SK-N-SH (cell line): ENCODE data around the gene PTMS. TPM values are rescaled to one million over a fixed set of nuclear protein-coding genes. Genes with fewer than 3 reads are reported as not detected.

ENCODE experiments used
- CTCF ChIA-PET: fragments of 300-600, 350-600 bp; formaldehyde crosslinking; extraction: SDS; loops from one replicate; lab custom pipeline; 2021; lab: Yijun Ruan, JAX
- POLR2A ChIA-PET: fragments of 350-600 bp; sonication (Branson Sonifier 250); formaldehyde crosslinking; extraction: SDS; loops from one replicate; lab custom pipeline; 2020; ENCODE audit warnings: antibody characterized with exemption, inconsistent platforms; lab: Yijun Ruan, JAX
- DNase-seq: peaks from one replicate; pipeline ENCODE4 v3.0.0; 2012
- H2AFZ ChIP-seq: fragments of 200-600 bp; sonication (generic); 2 replicates; pipeline ENCODE4 v1.8.1; 2016; ENCODE audit warnings: antibody characterized with exemption, mild to moderate bottlenecking, low read depth
- H3F3A ChIP-seq: fragments of 200-600 bp; sonication (generic); replicated peaks from 2 replicates; pipeline ENCODE3; 2016; ENCODE audit warnings: antibody characterized with exemption, mild to moderate bottlenecking; ENCODE audit not compliant: insufficient read depth
- H3K27ac ChIP-seq, 2 experiments: fragments of 200-500 bp in 1 of 2; fragments of 200-600 bp in 1 of 2; sonication (Bioruptor generic) in 1 of 2; sonication (generic), shearing (Covaris generic) in 1 of 2; 2 replicates each; pipeline versions ENCODE4 v1.5.1 to v1.6.1; 2014 to 2016; ENCODE audit warnings: low read depth in 2 of 2, inconsistent platforms in 1 of 2, low read length in 1 of 2, mild to moderate bottlenecking in 1 of 2, mixed read lengths in 1 of 2
- H3K27me3 ChIP-seq: fragments of 200-600 bp; sonication (generic), shearing (Covaris generic); 2 replicates; pipeline ENCODE4 v1.6.1; 2016; ENCODE audit warnings: mixed run types; ENCODE audit not compliant: insufficient read depth
- H3K36me3 ChIP-seq, 2 experiments: fragments of 200-500 bp in 1 of 2; fragments of 200-600 bp in 1 of 2; sonication (Bioruptor generic) in 1 of 2; sonication (generic) in 1 of 2; replicated peaks in 1 of 2; 2 replicates each; pipeline versions ENCODE3 to v1.5.1; 2014 to 2016; ENCODE audit warnings: low read length in 1 of 2, mild to moderate bottlenecking in 1 of 2; ENCODE audit not compliant: insufficient read depth in 2 of 2, control insufficient read depth in 1 of 2
- H3K4me1 ChIP-seq, 2 experiments: fragments of 200-500 bp in 1 of 2; fragments of 200-600 bp in 1 of 2; sonication (Bioruptor generic) in 1 of 2; sonication (generic), shearing (Covaris generic) in 1 of 2; 2 replicates each; pipeline versions ENCODE4 v1.5.1 to v1.6.1; 2014 to 2016; ENCODE audit warnings: low read depth in 1 of 2, low read length in 1 of 2, mixed run types in 1 of 2; ENCODE audit not compliant: insufficient read depth in 2 of 2, control insufficient read depth in 1 of 2
- H3K4me2 ChIP-seq: fragments of 200-600 bp; sonication (generic), shearing (Covaris generic); 2 replicates; pipeline ENCODE4 v1.6.1; 2017; ENCODE audit warnings: mixed run types
- H3K4me3 ChIP-seq, 2 experiments: fragments of 200-500 bp in 1 of 2; fragments of 200-600 bp in 1 of 2; sonication (Bioruptor generic) in 1 of 2; sonication (generic), shearing (Covaris generic) in 1 of 2; 2 replicates each; pipeline versions ENCODE4 v1.5.1 to v1.8.1; 2014 to 2016; ENCODE audit warnings: low read depth in 2 of 2, inconsistent platforms in 1 of 2, low read length in 1 of 2, mild to moderate bottlenecking in 1 of 2, mixed read lengths in 1 of 2, moderate library complexity in 1 of 2
- H3K79me2 ChIP-seq: fragments of 200-600 bp; sonication (generic); 2 replicates; pipeline ENCODE4 v1.8.1; 2017; ENCODE audit warnings: mild to moderate bottlenecking; ENCODE audit not compliant: insufficient read depth
- H3K9ac ChIP-seq: fragments of 200-600 bp; sonication (generic); 2 replicates; pipeline ENCODE4 v1.6.1; 2017; ENCODE audit warnings: mixed run types
- H3K9me2 ChIP-seq: fragments of 200-600 bp; sonication (generic); 2 replicates; pipeline ENCODE4 v1.6.1; 2017; ENCODE audit warnings: mixed run types
- H3K9me3 ChIP-seq: fragments of 200-600 bp; sonication (generic); 2 replicates; pipeline ENCODE4 v1.6.1; 2017; ENCODE audit warnings: mixed run types, mild to moderate bottlenecking, moderate library complexity
- H4K20me1 ChIP-seq: fragments of 200-600 bp; sonication (generic); 2 replicates; pipeline ENCODE4 v1.6.1; 2017; ENCODE audit warnings: mild to moderate bottlenecking, mixed run types; ENCODE audit not compliant: insufficient read depth
- CTCF ChIP-seq: fragments of 200-600 bp; sonication (generic); IDR thresholded peaks from 2 replicates; pipeline ENCODE4 v1.6.1; 2017; ENCODE audit warnings: antibody characterized with exemption, mild to moderate bottlenecking, moderate library complexity
- EP300 ChIP-seq, 2 experiments: IDR thresholded peaks; 2 replicates each; pipeline versions ENCODE4 v1.4.0 to v1.6.1; 2012; ENCODE audit warnings: borderline replicate concordance in 1 of 2, low read depth in 1 of 2, low read length in 1 of 2
- FOSL2 ChIP-seq: IDR thresholded peaks from 2 replicates; pipeline ENCODE4 v1.4.0; 2012; ENCODE audit warnings: low read depth, mild to moderate bottlenecking, moderate library complexity, borderline replicate concordance
- FOXJ3 ChIP-seq: sonication (generic); formaldehyde crosslinking; IDR thresholded peaks from 2 replicates; pipeline ENCODE4 v1.5.1; 2020; ENCODE audit warnings: mild to moderate bottlenecking, missing genetic modification reagents
- GATA2 ChIP-seq: sonication (generic); formaldehyde crosslinking; IDR thresholded peaks from 2 replicates; pipeline ENCODE4 v1.5.0; 2020; ENCODE audit warnings: mild to moderate bottlenecking, missing genetic modification reagents
- IRF3 ChIP-seq: fragments of 150-350 bp; IDR thresholded peaks from 2 replicates; pipeline ENCODE4 v1.6.1; 2016; ENCODE audit warnings: mild to moderate bottlenecking, low read depth, low read length
- MEF2A ChIP-seq: IDR thresholded peaks from 2 replicates; pipeline ENCODE4 v1.4.0; 2012; ENCODE audit warnings: low read depth, borderline replicate concordance
- MXI1 ChIP-seq: IDR thresholded peaks from 2 replicates; pipeline ENCODE4 v1.6.1; 2012; ENCODE audit warnings: mild to moderate bottlenecking, low read depth, low read length, improper control_type of control experiment
- PBX3 ChIP-seq: IDR thresholded peaks from 2 replicates; pipeline ENCODE4; 2012
- POLR2AphosphoS5 ChIP-seq: IDR thresholded peaks from 2 replicates; pipeline ENCODE4 v1.6.1; 2012; ENCODE audit warnings: low read depth, low read length
- RFX5 ChIP-seq: IDR thresholded peaks from 2 replicates; pipeline ENCODE4 v1.6.1; 2012; ENCODE audit warnings: mild to moderate bottlenecking, improper control_type of control experiment, low read length
- SMC3 ChIP-seq: IDR thresholded peaks from 2 replicates; pipeline ENCODE4 v1.6.1; 2012; ENCODE audit warnings: low read depth, low read length, improper control_type of control experiment
- TEAD4 ChIP-seq: IDR thresholded peaks from 2 replicates; pipeline ENCODE4 v1.4.0; 2012; ENCODE audit warnings: mild to moderate bottlenecking, borderline replicate concordance; ENCODE audit not compliant: insufficient read depth
- WGBS: methylation state at CpG from one replicate; pipeline ENCODE4 v1.1.6; 2017; ENCODE audit warnings: low lambda C conversion rate; 5-methylcytosine and 5-hydroxymethylcytosine counted together
- polyA plus RNA-seq, 3 experiments: library from polyadenylated mRNA; depleted of rRNA; stranded (reverse); fragments of >200 nt; gene quantifications; 2 replicates each; pipeline ENCODE4 v1.2.3, GENCODE V29; 2012
- TF ChIP-seq, protein P1 (sequence below): fragments of 150-350 bp; IDR thresholded peaks from 2 replicates; pipeline ENCODE4 v1.6.1; 2017; ENCODE audit warnings: antibody characterized with exemption, low read length, low read depth, borderline replicate concordance

PTMS gene
- polyA plus RNA-seq, 1 of the 3 experiments (the other 2 are of a cell fraction), result 661 TPM

- H3K27ac ChIP-seq, result no peak overlapping the region
- no peaks in the 10 kb centered on the region for H3K9me2 ChIP-seq
- H3K9ac ChIP-seq, result no peak overlapping the region
- H3K27me3 ChIP-seq, result no peaks in the 10 kb centered on the region
- H3F3A ChIP-seq, result peaks cover 16% of the 10 kb centered on the region
- peaks cover 9 to 10% of the 10 kb centered on the region in 2 experiments for H3K4me1 ChIP-seq
- peaks cover 34% of the 10 kb centered on the region for H3K79me2 ChIP-seq
- no peak overlapping the region for H2AFZ ChIP-seq
- no peak overlapping the region for H3K4me3 ChIP-seq
- ChIA-PET CTCF (interaction anchor here (12.7 kb wide), 1 partner anchor 23 kb away, joined by 343 read pairs; the partner anchor contains the start of genes LAG3 and PTMS), POLR2A (no interaction called here)
- DNase-seq, result no peak
- peaks cover 43 to 52% of the 10 kb centered on the region in 2 experiments for H3K36me3 ChIP-seq
- TF ChIP-seq CTCF (no peak), FOXJ3 (no peak), GATA2 (CRISPR knock-in tag) (no peak), MEF2A (no peak), SMC3 (no peak), TEAD4 (no peak), FOSL2 (no peak), IRF3 (no peak), RFX5 (no peak), POLR2AphosphoS5 (no peak), MXI1 (no peak), EP300 (IDR thresholded peaks at IDR 0.05; ENCODE audit: borderline replicate concordance in 1 of 2, low read depth in 1 of 2, low read length in 1 of 2) (no peak), PBX3 (no peak)
- TF ChIP-seq, protein P1, sequence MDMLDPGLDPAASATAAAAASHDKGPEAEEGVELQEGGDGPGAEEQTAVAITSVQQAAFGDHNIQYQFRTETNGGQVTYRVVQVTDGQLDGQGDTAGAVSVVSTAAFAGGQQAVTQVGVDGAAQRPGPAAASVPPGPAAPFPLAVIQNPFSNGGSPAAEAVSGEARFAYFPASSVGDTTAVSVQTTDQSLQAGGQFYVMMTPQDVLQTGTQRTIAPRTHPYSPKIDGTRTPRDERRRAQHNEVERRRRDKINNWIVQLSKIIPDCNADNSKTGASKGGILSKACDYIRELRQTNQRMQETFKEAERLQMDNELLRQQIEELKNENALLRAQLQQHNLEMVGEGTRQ, result no peak
- WGBS, result 97% methylated on average over 16 of the region's 28 CpGs
- H4K20me1 ChIP-seq, result peaks cover 12% of the 10 kb centered on the region
- H3K4me2 ChIP-seq, result no peak overlapping the region
- no peaks in the 10 kb centered on the region for H3K9me3 ChIP-seq
Measured at GRCh38 chr12:6748761-6749160, 17.4 kb upstream of the PTMS start.
